Trophoblast cell (in vitro differentiated cells and primary cell): ENCODE data around the gene SNED1.

ENCODE experiments used
- DNase-seq, 2 donors: peaks; one replicate each; pipeline ENCODE4 v3.0.0-alpha.2; 2016
- H2AFZ ChIP-seq: 2 replicates; pipeline ENCODE4 v1.6.1; 2013; ENCODE audit warnings: low read length, moderate library complexity, mild to moderate bottlenecking; ENCODE audit not compliant: insufficient read depth, poor library complexity
- H2AK5ac ChIP-seq: 2 replicates; pipeline ENCODE4 v1.6.1; 2013; ENCODE audit warnings: mild to moderate bottlenecking, low read length
- H2BK120ac ChIP-seq: 2 replicates; pipeline ENCODE4 v1.6.1; 2013; ENCODE audit warnings: low read length, mild to moderate bottlenecking, moderate library complexity; ENCODE audit not compliant: insufficient read depth, poor library complexity
- H2BK12ac ChIP-seq: 2 replicates; pipeline ENCODE4 v1.6.1; 2013; ENCODE audit warnings: mild to moderate bottlenecking, low read length, moderate library complexity
- H2BK5ac ChIP-seq: 2 replicates; pipeline ENCODE4 v1.6.1; 2013; ENCODE audit warnings: low read length, low read depth, moderate library complexity, mild to moderate bottlenecking; ENCODE audit not compliant: poor library complexity
- H3K14ac ChIP-seq: 2 replicates; pipeline ENCODE4 v1.6.1; 2013; ENCODE audit warnings: mild to moderate bottlenecking, low read length
- H3K18ac ChIP-seq: 2 replicates; pipeline ENCODE4 v1.6.1; 2013; ENCODE audit warnings: mild to moderate bottlenecking, low read length
- H3K23ac ChIP-seq: 2 replicates; pipeline ENCODE4 v1.6.1; 2013; ENCODE audit warnings: low read length
- H3K27ac ChIP-seq: 2 replicates; pipeline ENCODE4 v1.5.1; 2013; ENCODE audit warnings: low read depth, mild to moderate bottlenecking, inconsistent platforms, low read length, moderate library complexity
- H3K27me3 ChIP-seq: 2 replicates; pipeline ENCODE4 v1.6.1; 2013; ENCODE audit warnings: inconsistent platforms, mild to moderate bottlenecking, low read length, moderate library complexity; ENCODE audit not compliant: insufficient read depth
- H3K36me3 ChIP-seq, 2 experiments: 1 replicate in 1 of 2; 2 replicates in 1 of 2; pipeline ENCODE4 v1.6.1; 2013; ENCODE audit warnings: low read length in 2 of 2, mild to moderate bottlenecking in 2 of 2, moderate library complexity in 1 of 2; ENCODE audit not compliant: insufficient read depth in 2 of 2, control insufficient read depth in 1 of 2
- H3K4ac ChIP-seq: 2 replicates; pipeline ENCODE4 v1.6.1; 2013; ENCODE audit warnings: low read depth, mild to moderate bottlenecking, low read length, moderate library complexity
- H3K4me1 ChIP-seq, 2 experiments: 1 replicate in 1 of 2; 2 replicates in 1 of 2; pipeline ENCODE4 v1.6.1; 2013; ENCODE audit warnings: low read length in 2 of 2, mild to moderate bottlenecking in 2 of 2, moderate library complexity in 1 of 2; ENCODE audit not compliant: insufficient read depth in 2 of 2, control insufficient read depth in 1 of 2
- H3K4me2 ChIP-seq: 2 replicates; pipeline ENCODE4 v1.6.1; 2013; ENCODE audit warnings: inconsistent platforms, mild to moderate bottlenecking, low read length, moderate library complexity
- H3K4me3 ChIP-seq: 2 replicates; pipeline ENCODE4 v1.5.1; 2013; ENCODE audit warnings: mild to moderate bottlenecking, low read depth, low read length, inconsistent platforms
- H3K79me1 ChIP-seq: one replicate; pipeline ENCODE4 v1.6.1; 2013; ENCODE audit warnings: low read length
- H3K79me2 ChIP-seq: 2 replicates; pipeline ENCODE4 v1.6.1; 2013; ENCODE audit warnings: low read length, mild to moderate bottlenecking; ENCODE audit not compliant: control insufficient read depth, insufficient read depth, poor library complexity
- H3K9ac ChIP-seq: 2 replicates; pipeline ENCODE4 v1.6.1; 2013; ENCODE audit warnings: mild to moderate bottlenecking, low read length
- H3K9me3 ChIP-seq: 2 replicates; pipeline ENCODE4 v1.6.1; 2013; ENCODE audit warnings: low read depth, mild to moderate bottlenecking, control low read depth, inconsistent platforms, low read length; ENCODE audit not compliant: insufficient read depth
- H4K12ac ChIP-seq: 2 replicates; pipeline ENCODE4 v1.6.1; 2013; ENCODE audit warnings: low read depth, mild to moderate bottlenecking, low read length, moderate library complexity
- H4K8ac ChIP-seq: 2 replicates; pipeline ENCODE4 v1.6.1; 2013; ENCODE audit warnings: low read depth, mild to moderate bottlenecking, low read length, moderate library complexity
- H4K91ac ChIP-seq: one replicate; pipeline ENCODE4 v1.6.1; 2013; ENCODE audit warnings: low read depth, mild to moderate bottlenecking, low read length, moderate library complexity
- WGBS: extraction: QIAGEN DNeasy Blood & Tissue Kit; methylation state at CpG from one replicate; pipeline ENCODE4 v1.1.7; 2013; ENCODE audit warnings: missing lambda C conversion rate; ENCODE audit not compliant: insufficient read length, insufficient coverage; ENCODE audit errors: extremely low coverage; 5-methylcytosine and 5-hydroxymethylcytosine counted together

Gene SNED1

DNA sequence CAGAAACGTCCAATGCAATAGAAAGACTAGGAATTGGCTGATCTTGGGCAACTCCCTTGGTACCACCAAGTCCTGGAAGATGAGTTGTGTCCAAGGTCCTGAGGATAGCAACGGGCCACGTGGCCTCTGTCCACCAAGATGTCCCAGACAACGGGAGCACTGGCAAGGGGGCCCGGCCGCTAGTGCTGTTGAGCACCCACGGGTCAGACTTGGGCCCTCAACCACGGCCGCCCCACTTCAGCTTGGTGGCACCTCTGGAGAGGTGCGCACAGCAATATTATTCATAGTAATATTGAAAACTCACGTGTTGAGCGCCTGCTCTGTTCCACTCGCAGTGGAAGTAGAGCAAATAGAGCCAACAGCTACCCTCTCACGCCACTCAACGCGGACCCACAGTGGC is 131.9 kb downstream of the SNED1 start:
- H2BK5ac ChIP-seq: no peak overlapping the region
- no peak overlapping the region for H3K14ac ChIP-seq
- no peaks in the 10 kb centered on the region for H3K79me1 ChIP-seq
- H3K36me3 ChIP-seq: peaks cover 24 to 34% of the 10 kb centered on the region in 2 experiments
- H4K8ac ChIP-seq: no peak overlapping the region
- H3K4me1 ChIP-seq: no peaks in the 10 kb centered on the region
- no peak overlapping the region for H3K4ac ChIP-seq
- no peak overlapping the region for H2AFZ ChIP-seq
- H2BK12ac ChIP-seq: no peak overlapping the region
- H3K18ac ChIP-seq: no peak overlapping the region
- H4K91ac ChIP-seq: no peak overlapping the region
- H3K9ac ChIP-seq: no peak overlapping the region
- H3K27me3 ChIP-seq: no peaks in the 10 kb centered on the region
- DNase-seq: no peak
- H3K4me2 ChIP-seq: no peak overlapping the region
- no peak overlapping the region for H2AK5ac ChIP-seq
- no peak overlapping the region for H3K27ac ChIP-seq
- H3K9me3 ChIP-seq: no peaks in the 10 kb centered on the region
- no peak overlapping the region for H2BK120ac ChIP-seq
- WGBS: no CpG with 5 or more reads among the region's 16 CpGs
- H4K12ac ChIP-seq: no peak overlapping the region
- H3K79me2 ChIP-seq: no peaks in the 10 kb centered on the region
- no peak overlapping the region for H3K4me3 ChIP-seq
- no peak overlapping the region for H3K23ac ChIP-seq

DNA sequence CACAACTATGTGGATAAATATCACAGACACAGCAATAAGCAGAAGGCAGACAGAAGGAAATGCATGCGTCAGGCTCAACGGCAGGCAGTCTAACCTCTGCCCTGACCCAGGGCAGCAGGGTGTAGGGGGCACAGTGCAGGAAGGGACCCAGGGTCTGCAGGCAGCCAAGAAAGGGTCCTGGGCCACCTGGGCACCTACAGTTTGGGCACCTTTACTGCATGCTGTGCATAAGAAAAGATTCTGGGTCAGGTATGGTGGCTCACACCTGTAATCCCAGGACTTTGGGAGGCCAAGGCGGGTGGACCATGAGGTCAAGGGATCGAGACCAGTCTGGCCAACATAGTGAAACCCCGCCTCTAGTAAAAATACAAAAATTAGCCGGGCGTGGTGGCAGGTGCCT is 133.1 kb downstream of the SNED1 start:
- no peak overlapping the region for H3K4ac ChIP-seq
- no peaks in the 10 kb centered on the region for H3K79me1 ChIP-seq
- no peak overlapping the region for H2AFZ ChIP-seq
- no peak overlapping the region for H3K23ac ChIP-seq
- H3K27ac ChIP-seq: no peak overlapping the region
- H2BK120ac ChIP-seq: no peak overlapping the region
- no peaks in the 10 kb centered on the region for H3K79me2 ChIP-seq
- no peak overlapping the region for H2BK5ac ChIP-seq
- H3K4me3 ChIP-seq: no peak overlapping the region
- H4K91ac ChIP-seq: no peak overlapping the region
- no peak overlapping the region for H4K8ac ChIP-seq
- no peak overlapping the region for H3K4me2 ChIP-seq
- H3K9ac ChIP-seq: no peak overlapping the region
- H2AK5ac ChIP-seq: no peak overlapping the region
- H3K27me3 ChIP-seq: no peaks in the 10 kb centered on the region
- H2BK12ac ChIP-seq: no peak overlapping the region
- H3K36me3 ChIP-seq: peaks cover 23 to 32% of the 10 kb centered on the region in 2 experiments
- no peak overlapping the region for H3K18ac ChIP-seq
- no peaks in the 10 kb centered on the region for H3K9me3 ChIP-seq
- no peak overlapping the region for H4K12ac ChIP-seq
- DNase-seq: no peak
- H3K14ac ChIP-seq: no peak overlapping the region
- no CpG with 5 or more reads among the region's 7 CpGs for WGBS
- H3K4me1 ChIP-seq: no peaks in the 10 kb centered on the region

DNA sequence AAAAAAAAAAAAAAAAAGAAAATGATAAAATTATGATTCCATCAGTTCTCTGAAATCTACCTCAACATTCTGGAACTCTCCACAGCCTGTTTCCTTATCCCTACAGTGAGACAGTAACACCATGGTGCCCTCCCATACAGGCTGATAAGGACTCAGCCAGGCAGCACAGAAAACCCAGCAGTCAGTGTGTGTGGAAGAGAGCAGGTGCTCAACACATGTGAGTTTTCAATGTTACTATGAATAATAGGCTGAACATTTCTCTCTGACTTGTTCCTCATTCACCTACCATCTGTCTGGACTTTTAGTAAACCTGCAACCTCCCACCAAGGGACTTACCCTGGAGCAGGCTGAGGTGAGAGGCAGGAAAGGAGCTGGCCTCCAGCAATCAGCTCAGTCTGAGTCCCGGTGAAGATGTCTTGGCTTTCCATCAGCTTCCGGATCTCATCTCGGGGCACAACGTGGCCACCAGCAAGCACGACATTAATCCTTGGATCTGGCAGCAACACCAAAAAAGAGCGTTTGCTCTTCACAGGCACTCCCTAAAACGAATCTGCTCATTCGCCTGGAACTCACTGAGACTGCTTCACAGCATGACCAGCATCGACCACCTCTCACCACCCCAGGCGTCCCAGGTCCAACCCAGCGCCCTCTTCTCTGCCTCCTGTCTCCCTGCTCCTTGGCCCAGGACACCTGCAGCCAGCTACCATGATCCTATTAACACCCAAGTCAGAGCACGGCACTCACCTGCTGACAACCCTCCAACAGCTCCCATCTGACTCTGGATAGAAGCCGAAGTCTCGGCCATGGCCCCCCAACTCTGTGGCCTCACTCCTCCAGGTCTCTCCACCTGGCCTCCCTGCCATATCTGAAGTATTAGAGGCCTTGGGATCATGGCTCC is 134.4 kb downstream of the SNED1 start:
- Histone ChIP-seq H2AFZ (no peak overlapping the region), H3K79me1 (no peaks in the 10 kb centered on the region), H2BK120ac (no peak overlapping the region), H3K4me3 (no peak overlapping the region), H3K79me2 (no peaks in the 10 kb centered on the region), H3K36me3 (peaks cover 32 to 33% of the 10 kb centered on the region in 2 experiments), H2AK5ac (no peak overlapping the region), H3K18ac (no peak overlapping the region), H4K12ac (no peak overlapping the region), H3K27ac (no peak overlapping the region), H4K91ac (no peak overlapping the region), H3K4me2 (no peak overlapping the region), H2BK12ac (no peak overlapping the region), H3K9me3 (no peaks in the 10 kb centered on the region), H3K4me1 (no peaks in the 10 kb centered on the region), H3K4ac (no peak overlapping the region), H3K23ac (no peak overlapping the region), H3K9ac (no peak overlapping the region), H3K27me3 (no peaks in the 10 kb centered on the region), H2BK5ac (no peak overlapping the region), H4K8ac (no peak overlapping the region), H3K14ac (no peak overlapping the region)
- no peak for DNase-seq
- no CpG with 5 or more reads among the region's 14 CpGs for WGBS

DNA sequence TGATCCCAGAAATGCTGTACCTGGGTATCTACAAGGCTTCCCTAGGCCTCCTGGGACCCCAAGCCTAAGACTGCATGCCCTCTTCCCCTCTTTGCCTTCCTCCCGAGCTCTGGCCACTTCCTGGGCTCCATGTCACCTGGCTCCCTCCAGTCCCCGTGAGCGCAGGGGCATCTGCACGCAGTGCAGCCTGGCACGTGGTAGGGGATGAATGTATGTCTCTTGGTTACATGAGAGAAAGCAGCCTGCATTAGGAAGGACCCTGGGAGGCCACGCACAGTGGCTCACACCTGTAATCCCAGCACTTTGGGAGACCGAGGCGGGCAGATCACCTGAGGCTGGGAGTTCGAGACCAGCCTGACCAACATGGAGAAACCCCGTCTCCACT is 135.0 kb downstream of the SNED1 start:
- DNase-seq: no peak

More for the DNA sequence above, 135.0 kb downstream of the SNED1 start:
- H4K8ac ChIP-seq: no peak overlapping the region
- H2AFZ ChIP-seq: no peak overlapping the region
- H4K12ac ChIP-seq: no peak overlapping the region
- H3K9ac ChIP-seq: no peak overlapping the region
- H3K36me3 ChIP-seq: peaks cover 35 to 38% of the 10 kb centered on the region in 2 experiments
- no peak overlapping the region for H2BK12ac ChIP-seq
- no peak overlapping the region for H3K4me3 ChIP-seq
- no peaks in the 10 kb centered on the region for H3K27me3 ChIP-seq
- no peak overlapping the region for H2AK5ac ChIP-seq
- no CpG with 5 or more reads among the region's 10 CpGs for WGBS
- no peak overlapping the region for H3K4me2 ChIP-seq
- H3K79me2 ChIP-seq: no peaks in the 10 kb centered on the region
- no peak overlapping the region for H3K18ac ChIP-seq
- H3K23ac ChIP-seq: no peak overlapping the region
- H3K4ac ChIP-seq: no peak overlapping the region
- H3K27ac ChIP-seq: no peak overlapping the region
- H3K14ac ChIP-seq: no peak overlapping the region
- no peak overlapping the region for H2BK120ac ChIP-seq
- H3K4me1 ChIP-seq: no peaks in the 10 kb centered on the region
- no peaks in the 10 kb centered on the region for H3K9me3 ChIP-seq
- no peaks in the 10 kb centered on the region for H3K79me1 ChIP-seq
- H4K91ac ChIP-seq: no peak overlapping the region
- H2BK5ac ChIP-seq: no peak overlapping the region
